Nucleus accumbens (tissue), 56 donors: ENCODE results near the gene SLC2A5.

Experiments
- DNase-seq, 56 donors: peaks; one replicate each; lab custom pipeline; 2025; lab: John Stamatoyannopoulos, UW

SLC2A5 gene

GRCh38 chr1:9093581-9093980 is 24.1 kb upstream of the SLC2A5 start:
- no peak for DNase-seq

DNA sequence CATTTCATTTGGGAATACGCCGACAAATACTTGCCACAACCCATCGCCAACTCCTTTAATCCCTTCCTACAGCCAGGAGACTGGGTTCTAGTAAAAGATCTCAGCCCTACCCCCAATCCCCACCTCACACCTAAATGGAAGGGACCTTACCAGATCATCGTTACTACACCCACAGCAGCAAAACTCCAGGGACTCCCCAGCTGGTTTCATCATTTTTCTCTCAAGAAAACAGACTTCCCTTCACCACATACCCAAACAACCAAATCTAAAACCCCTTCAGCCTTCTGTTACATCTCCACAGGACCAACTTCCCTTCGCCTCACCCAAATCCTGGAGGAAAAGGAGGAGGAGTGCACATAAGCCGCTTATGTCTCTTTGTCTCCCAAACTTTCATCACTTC is 23.7 kb upstream of the SLC2A5 start:
- no peak for DNase-seq

GRCh38 chr1:9088807-9089206 is 19.4 kb upstream of the SLC2A5 start:
- DNase-seq: no peak

GRCh38 chr1:9087411-9088125 is 18.1 kb upstream of the SLC2A5 start:
- DNase-seq: no peak

GRCh38 chr1:9086796-9087195 is 17.4 kb upstream of the SLC2A5 start:
- DNase-seq: no peak

DNA sequence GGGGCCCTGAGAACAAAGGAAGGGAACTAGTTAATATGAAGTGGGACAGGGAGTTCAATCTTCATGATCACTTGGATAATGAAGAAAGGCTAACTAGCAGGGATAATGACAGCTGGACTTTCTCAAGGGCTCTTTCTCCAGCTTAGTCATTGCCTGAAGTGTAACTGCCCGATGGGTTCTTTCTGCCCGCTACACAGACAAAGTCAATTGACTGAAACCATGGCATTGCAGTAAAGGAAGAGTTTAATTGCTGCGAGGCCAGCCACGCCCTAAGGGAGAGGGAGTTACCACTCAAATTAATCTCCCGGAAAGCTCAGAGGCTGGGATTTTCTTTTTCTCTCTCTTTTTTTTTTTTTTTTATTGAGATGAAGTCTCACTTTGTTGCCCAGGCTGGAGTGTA is 16.6 kb upstream of the SLC2A5 start:
- no peak for DNase-seq

- DNase-seq: no peak
Observed at GRCh38 chr1:9085306-9085940, 16.0 kb upstream of the SLC2A5 start.

DNA sequence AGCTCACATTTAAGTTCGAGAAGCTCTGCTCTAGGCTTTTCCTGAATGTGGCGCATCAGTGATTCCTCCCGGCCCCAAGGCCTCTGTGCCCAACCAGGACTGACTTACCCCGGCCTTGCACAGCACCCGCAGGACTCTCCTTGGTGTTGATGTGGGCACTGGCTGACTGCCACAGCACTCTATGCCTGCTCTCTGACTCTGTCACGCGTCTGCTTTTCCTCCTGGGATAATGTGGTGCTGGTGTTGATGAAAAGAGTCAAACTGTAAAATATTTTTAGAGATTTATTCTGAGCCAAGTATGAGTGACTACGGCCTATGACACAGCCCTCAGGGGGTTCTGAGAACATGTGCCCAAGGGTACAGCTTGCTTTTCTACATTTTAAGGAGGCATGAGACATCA is 15.5 kb upstream of the SLC2A5 start:
- no peak for DNase-seq

GRCh38 chr1:9081473-9081872 is 12.0 kb upstream of the SLC2A5 start:
- no peak for DNase-seq

DNA sequence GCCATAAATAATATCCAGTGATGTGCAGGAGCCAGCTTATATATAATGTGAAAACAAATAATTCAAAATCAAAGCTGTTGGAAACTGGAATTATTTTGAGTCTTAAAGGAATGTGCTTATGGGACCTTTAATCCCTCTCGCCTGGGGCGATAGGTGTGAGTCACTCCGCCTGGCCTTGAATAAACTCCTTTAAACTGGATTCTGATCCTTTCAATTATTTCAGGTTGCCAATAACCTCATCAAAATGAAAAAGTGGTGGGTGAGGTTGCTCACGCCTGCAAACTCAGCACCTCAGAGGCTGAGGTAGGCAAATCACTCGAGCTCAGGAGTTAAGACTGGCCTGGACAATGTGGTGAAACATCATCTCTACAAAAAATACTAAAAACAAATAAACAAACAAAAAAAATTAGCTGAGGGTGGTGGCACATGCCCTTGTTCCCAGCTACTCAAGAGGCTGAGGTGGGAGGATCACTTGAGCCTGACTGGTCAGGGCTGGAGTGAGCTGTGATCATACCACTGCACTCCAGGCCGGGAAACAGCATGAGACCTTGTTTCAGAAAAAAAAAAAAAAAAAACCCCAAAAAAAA is 11.4 kb upstream of the SLC2A5 start:
- no peak for DNase-seq

GRCh38 chr1:9079988-9080704 is 10.7 kb upstream of the SLC2A5 start:
- no peak for DNase-seq

DNA sequence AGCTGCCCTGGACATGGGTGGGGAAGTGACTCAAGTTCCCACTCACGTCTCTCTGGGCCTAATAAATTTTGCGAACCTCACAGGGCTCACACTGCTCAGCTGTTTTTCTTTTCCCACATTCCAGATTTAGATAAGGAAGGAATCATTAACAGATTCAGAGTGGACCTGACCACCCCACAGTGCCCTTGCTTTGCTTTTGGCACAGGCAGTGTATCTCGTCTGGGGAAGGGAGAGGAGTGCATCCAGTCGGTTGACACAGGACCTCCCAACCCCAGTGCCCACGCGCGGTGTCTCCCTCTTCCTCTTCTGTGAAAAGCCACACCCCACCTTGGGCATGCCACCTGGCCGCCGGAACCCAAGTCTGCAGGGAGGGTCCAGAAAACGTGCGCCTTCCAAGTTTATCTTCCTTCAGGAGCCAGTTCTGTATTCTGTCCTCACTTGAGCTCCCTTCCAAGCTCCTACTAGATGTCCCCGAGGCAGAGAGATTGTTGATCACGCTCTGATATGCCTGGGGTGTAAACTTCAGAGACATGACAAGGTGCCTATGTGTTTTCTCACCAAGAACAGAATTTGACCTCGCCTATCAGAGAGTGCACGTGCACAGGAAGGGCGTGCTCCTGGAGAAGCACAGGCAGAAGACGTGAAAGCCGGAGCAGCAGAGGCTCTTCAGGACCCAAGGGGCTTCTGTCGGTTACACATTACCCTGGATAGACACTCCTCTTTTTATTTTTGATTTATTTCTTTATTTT is 9.5 kb upstream of the SLC2A5 start:
- DNase-seq: no peak

DNA sequence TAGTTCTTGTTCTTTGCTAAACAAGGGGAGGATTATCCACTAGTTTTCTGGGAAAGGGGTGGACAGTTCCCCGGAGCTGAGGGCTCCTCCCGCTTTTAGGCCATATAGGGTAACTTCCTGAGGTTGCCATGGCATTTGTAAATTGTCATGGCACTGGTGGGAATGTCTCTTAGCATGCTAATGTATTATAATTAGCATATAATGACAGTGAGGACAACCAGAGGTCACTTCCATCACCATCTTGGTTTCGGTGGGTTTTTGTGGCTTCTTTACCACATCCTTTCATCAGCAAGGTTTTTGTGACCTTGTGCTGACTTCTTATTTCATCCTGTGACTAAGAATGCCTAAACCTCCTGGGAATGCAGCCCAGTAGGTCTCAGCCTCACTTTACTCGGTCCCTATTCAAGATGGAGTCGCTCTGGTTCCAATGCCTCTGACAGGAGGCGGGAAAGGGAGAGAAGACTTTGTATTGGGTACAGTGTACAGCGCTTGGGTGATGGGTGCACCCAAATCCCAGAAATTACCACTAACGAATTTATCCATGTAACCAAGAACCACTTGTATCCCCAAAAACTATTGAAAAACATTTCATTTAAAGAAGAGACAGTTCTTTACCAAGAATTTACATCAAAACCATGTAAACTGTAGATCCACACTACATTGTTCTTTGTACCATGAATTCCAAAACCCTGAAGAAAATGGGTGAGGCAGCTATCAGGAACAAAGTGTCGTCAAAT is 8.7 kb upstream of the SLC2A5 start:
- no peak for DNase-seq

DNA sequence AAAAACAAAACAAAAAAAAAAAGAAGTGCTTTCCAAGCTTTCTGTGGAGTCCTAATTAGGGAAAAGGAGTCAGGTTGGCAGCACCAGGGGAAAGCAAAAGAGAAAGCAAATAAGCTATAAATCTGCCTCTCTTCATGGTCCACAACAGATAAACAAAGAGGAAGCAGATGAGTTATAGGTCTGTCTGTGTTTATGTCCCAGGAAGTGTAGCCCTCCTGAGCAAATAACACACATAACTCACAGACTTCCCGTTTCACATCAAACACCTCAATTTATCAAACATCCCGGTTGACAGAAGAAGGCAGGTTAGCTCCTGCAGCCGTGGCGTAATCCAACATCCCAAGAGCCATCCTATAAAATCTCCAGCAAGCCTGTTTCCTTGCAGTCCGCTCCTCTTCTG is 5.6 kb upstream of the SLC2A5 start:
- no peak for DNase-seq

DNA sequence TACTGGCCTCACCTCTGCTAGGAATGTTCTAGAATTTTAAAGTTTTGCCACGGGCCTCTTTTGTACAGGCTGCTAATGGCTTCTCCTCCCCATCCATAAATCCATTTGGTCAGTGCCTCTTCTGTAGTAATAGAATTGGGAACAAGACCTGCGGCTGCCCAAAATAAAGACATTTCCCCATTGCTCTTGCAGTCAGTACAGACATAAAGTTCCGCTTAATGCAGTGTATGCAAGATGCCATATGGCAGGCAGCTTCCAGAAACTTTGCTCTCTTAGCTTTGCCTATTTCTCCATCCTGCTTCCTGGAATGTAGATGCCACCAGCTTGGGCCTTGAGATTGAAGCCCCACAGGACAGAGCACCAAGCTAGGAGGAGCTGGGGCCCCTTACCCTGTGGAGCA is 3.7 kb upstream of the SLC2A5 start:
- DNase-seq: peak in 1 of 56 donors; percentile 17

DNA sequence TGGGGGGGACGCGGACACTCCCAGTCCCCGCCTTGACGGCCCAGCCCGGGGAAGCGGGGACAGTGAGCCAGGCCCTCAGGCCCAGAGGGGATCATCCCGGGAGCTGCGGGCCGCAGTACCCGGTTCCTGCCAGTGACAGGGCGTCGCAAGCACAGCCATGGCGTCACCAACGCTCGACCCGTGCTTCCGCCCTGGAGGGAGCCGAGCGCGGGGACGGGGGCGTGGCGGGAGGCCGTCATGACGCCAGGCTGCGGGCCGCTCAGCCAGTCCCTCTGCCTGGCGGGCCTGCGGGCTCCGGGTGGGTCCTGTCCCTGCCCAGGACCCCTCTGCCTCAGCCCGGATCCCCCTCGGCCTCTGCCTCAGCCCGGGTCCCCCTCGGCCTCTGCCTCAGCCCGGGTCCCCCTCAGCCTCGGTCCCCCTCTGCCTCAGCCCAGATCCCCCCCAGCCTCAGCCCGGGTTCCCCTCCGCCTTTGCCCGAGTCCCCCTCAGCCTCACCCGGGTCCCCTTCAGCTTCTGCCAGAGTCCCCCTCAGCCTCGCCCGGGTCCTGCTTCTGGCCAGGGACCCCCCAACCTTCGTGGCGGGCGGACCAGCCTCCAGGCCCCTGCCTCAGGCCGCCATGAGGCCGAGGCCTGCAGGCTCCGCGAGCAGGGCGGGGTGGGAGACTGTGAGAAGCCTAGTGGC is 2.3 kb upstream of the SLC2A5 start:
- no peak for DNase-seq

- no peak for DNase-seq
Observed at GRCh38 chr1:9070486-9070885, 1.1 kb upstream of the SLC2A5 start.

GRCh38 chr1:9068981-9069325 is 482 bp downstream of the SLC2A5 start:
- DNase-seq: no peak

GRCh38 chr1:9066945-9067807 is 2.3 kb downstream of the SLC2A5 start:
- DNase-seq: peak in 21 of 56 donors; percentile 4 to 49 (median 14)
